ENCODE measurements around the gene SNX24. TPM values are rescaled to one million over a fixed set of nuclear protein-coding genes. Genes with fewer than 3 reads are reported as not detected.

Gene SNX24
- polyA plus RNA-seq, 3 donors = 3.5 to 10.6 (median 8.0) TPM

GRCh38 chr5:122908108-122908507, 62.7 kb downstream of the SNX24 start:
- H3K27me3 ChIP-seq (ENCODE audit: control insufficient read depth in 2 of 2, insufficient read depth in 2 of 2, low read length in 2 of 2) = no peaks in the 10 kb centered on the region
- H3K79me2 ChIP-seq (ENCODE audit: insufficient read depth, low read length) = no peaks in the 10 kb centered on the region
- H3K4me3 ChIP-seq (replicated peaks in 1 of 3; ENCODE audit: low read depth in 2 of 3, low read length in 3 of 3) = no peak overlapping the region
- H3K27ac ChIP-seq (ENCODE audit: low read depth in 1 of 2, low read length in 2 of 2) = no peak overlapping the region
- H3K4me2 ChIP-seq (replicated peaks; ENCODE audit: extremely low read depth, low read length, poor library complexity, severe bottlenecking) = no peak overlapping the region
- no peaks in the 10 kb centered on the region for H3K9me3 ChIP-seq (replicated peaks in 1 of 2; ENCODE audit: control insufficient read depth in 1 of 2, insufficient read depth in 1 of 2, low read length in 2 of 2)
- TF ChIP-seq, protein P1, sequence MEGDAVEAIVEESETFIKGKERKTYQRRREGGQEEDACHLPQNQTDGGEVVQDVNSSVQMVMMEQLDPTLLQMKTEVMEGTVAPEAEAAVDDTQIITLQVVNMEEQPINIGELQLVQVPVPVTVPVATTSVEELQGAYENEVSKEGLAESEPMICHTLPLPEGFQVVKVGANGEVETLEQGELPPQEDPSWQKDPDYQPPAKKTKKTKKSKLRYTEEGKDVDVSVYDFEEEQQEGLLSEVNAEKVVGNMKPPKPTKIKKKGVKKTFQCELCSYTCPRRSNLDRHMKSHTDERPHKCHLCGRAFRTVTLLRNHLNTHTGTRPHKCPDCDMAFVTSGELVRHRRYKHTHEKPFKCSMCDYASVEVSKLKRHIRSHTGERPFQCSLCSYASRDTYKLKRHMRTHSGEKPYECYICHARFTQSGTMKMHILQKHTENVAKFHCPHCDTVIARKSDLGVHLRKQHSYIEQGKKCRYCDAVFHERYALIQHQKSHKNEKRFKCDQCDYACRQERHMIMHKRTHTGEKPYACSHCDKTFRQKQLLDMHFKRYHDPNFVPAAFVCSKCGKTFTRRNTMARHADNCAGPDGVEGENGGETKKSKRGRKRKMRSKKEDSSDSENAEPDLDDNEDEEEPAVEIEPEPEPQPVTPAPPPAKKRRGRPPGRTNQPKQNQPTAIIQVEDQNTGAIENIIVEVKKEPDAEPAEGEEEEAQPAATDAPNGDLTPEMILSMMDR (IDR thresholded peaks at IDR 0.05) = no peak
- no peak for DNase-seq
- Mint-ChIP-seq H3K4me1 (no peaks in the 10 kb centered on the region), H3K4me3 (no peak overlapping the region), H3K36me3 (no peaks in the 10 kb centered on the region), H3K27ac (no peak overlapping the region), H3K9me3 (peaks cover 0 to 12% (median 2%) of the 10 kb centered on the region in 7 donors), H3K27me3 (ENCODE audit: low read depth in 3 of 3) (no peaks in the 10 kb centered on the region)
- intact Hi-C loops (cut with micrococcal nuclease) = no loop called here
- WGBS (ENCODE audit: insufficient coverage) = 94% methylated on average over 2 of the region's 6 CpGs
- H2AFZ ChIP-seq (ENCODE audit: insufficient read depth, low read depth, low read length, poor library complexity, severe bottlenecking) = no peak overlapping the region
- H4K20me1 ChIP-seq (ENCODE audit: insufficient read depth, low read length) = no peaks in the 10 kb centered on the region
- H3K36me3 ChIP-seq (replicated peaks in 1 of 2; ENCODE audit: control insufficient read depth in 1 of 2, insufficient read depth in 2 of 2, low read length in 2 of 2) = no peaks in the 10 kb centered on the region
- H3K4me1 ChIP-seq (ENCODE audit: control insufficient read depth in 1 of 2, insufficient read depth in 2 of 2, low read length in 2 of 2) = no peaks in the 10 kb centered on the region
- no peak overlapping the region for H3K9ac ChIP-seq (ENCODE audit: insufficient read depth, low read length, poor library complexity, severe bottlenecking)

- TF ChIP-seq, protein P1 (IDR thresholded peaks at IDR 0.05) = no peak
- peaks cover 0 to 1% of the 10 kb centered on the region in 2 donors for H3K9me3 ChIP-seq (replicated peaks in 1 of 2; ENCODE audit: control insufficient read depth in 1 of 2, insufficient read depth in 1 of 2, low read length in 2 of 2)
- H3K79me2 ChIP-seq (ENCODE audit: insufficient read depth, low read length) = no peaks in the 10 kb centered on the region
- intact Hi-C loops (cut with micrococcal nuclease) = no loop called here
- H3K27ac ChIP-seq (ENCODE audit: low read depth in 1 of 2, low read length in 2 of 2) = no peak overlapping the region
- DNase-seq = no peak
- no peak overlapping the region for H3K9ac ChIP-seq (ENCODE audit: insufficient read depth, low read length, poor library complexity, severe bottlenecking)
- H3K4me3 ChIP-seq (replicated peaks in 1 of 3; ENCODE audit: low read depth in 2 of 3, low read length in 3 of 3) = no peak overlapping the region
- no peak overlapping the region for H3K4me2 ChIP-seq (replicated peaks; ENCODE audit: extremely low read depth, low read length, poor library complexity, severe bottlenecking)
- no peaks in the 10 kb centered on the region for H3K4me1 ChIP-seq (ENCODE audit: control insufficient read depth in 1 of 2, insufficient read depth in 2 of 2, low read length in 2 of 2)
- Mint-ChIP-seq H3K27ac (no peak overlapping the region), H3K36me3 (no peaks in the 10 kb centered on the region), H3K27me3 (ENCODE audit: low read depth in 3 of 3) (no peaks in the 10 kb centered on the region), H3K4me1 (no peaks in the 10 kb centered on the region), H3K4me3 (no peak overlapping the region), H3K9me3 (peaks cover 4 to 16% (median 5%) of the 10 kb centered on the region in 7 donors)
- no peak overlapping the region for H2AFZ ChIP-seq (ENCODE audit: insufficient read depth, low read depth, low read length, poor library complexity, severe bottlenecking)
- no peaks in the 10 kb centered on the region for H3K27me3 ChIP-seq (ENCODE audit: control insufficient read depth in 2 of 2, insufficient read depth in 2 of 2, low read length in 2 of 2)
- no peaks in the 10 kb centered on the region for H4K20me1 ChIP-seq (ENCODE audit: insufficient read depth, low read length)
- no peaks in the 10 kb centered on the region for H3K36me3 ChIP-seq (replicated peaks in 1 of 2; ENCODE audit: control insufficient read depth in 1 of 2, insufficient read depth in 2 of 2, low read length in 2 of 2)
- WGBS (ENCODE audit: insufficient coverage) = 100% methylated on average over 5 of the region's 6 CpGs
Measured at GRCh38 chr5:122908662-122909061, 63.2 kb downstream of the SNX24 start.

Measured in CD14-positive monocyte (primary cell).